NB4 (cell line): ENCODE results near the gene SFXN2.
"Not testable (repeated sequence)": the region's sequence is repeated elsewhere in the genome, so short reads cannot be mapped to it uniquely, and the experiment has no call there.

Source experiments
- DNase-seq: peaks from one replicate; pipeline ENCODE4 v3.0.0; 2010; ENCODE audit warnings: low read depth
- H3K4me3 ChIP-seq: one replicate; pipeline ENCODE4 v1.5.1; 2011; ENCODE audit warnings: mild to moderate bottlenecking, low read depth, low read length, moderate library complexity
- MAX ChIP-seq: IDR thresholded peaks from 2 replicates; pipeline ENCODE4 v1.6.1; 2011; ENCODE audit warnings: low read depth, low read length
- MYC ChIP-seq: IDR thresholded peaks from 2 replicates; pipeline ENCODE4 v1.6.1; 2011; ENCODE audit warnings: low read depth, low read length
- POLR2A ChIP-seq: IDR thresholded peaks from 2 replicates; pipeline ENCODE4 v1.6.1; 2011; ENCODE audit warnings: mild to moderate bottlenecking; ENCODE audit not compliant: insufficient read length; ENCODE audit errors: extremely low read depth
- TF ChIP-seq, protein P1 (sequence below): IDR thresholded peaks from one replicate; pipeline ENCODE4 v1.5.1; 2012; ENCODE audit warnings: low read depth, low read length

The SFXN2 gene

GRCh38 chr10:102753718-102754117 lies 39.3 kb downstream of the SFXN2 start:
- no peak overlapping the region for H3K4me3 ChIP-seq
- TF ChIP-seq POLR2A (no peak), MYC (no peak), MAX (no peak)
- TF ChIP-seq, protein P1, sequence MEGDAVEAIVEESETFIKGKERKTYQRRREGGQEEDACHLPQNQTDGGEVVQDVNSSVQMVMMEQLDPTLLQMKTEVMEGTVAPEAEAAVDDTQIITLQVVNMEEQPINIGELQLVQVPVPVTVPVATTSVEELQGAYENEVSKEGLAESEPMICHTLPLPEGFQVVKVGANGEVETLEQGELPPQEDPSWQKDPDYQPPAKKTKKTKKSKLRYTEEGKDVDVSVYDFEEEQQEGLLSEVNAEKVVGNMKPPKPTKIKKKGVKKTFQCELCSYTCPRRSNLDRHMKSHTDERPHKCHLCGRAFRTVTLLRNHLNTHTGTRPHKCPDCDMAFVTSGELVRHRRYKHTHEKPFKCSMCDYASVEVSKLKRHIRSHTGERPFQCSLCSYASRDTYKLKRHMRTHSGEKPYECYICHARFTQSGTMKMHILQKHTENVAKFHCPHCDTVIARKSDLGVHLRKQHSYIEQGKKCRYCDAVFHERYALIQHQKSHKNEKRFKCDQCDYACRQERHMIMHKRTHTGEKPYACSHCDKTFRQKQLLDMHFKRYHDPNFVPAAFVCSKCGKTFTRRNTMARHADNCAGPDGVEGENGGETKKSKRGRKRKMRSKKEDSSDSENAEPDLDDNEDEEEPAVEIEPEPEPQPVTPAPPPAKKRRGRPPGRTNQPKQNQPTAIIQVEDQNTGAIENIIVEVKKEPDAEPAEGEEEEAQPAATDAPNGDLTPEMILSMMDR: no peak
- no peak for DNase-seq

DNA sequence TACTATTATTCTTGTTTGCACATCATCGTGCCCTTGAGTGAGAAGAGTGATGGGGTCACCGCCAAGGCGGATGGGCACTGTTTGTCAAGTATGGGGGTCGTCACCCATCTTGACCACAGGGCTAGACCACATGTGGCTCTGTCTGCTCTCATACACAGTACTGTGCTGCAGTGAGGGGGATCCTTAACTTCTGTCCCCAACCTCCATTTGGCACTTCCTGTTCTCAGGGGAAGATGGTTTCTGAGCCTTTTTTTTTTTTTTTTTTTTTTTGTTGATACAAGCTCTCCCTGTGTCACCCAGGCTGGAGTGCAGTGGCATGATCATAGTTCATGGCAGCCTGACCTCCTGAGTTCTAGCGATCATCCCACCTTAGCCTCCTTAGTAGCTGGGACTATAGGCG lies 42.9 kb downstream of the SFXN2 start:
- no peak overlapping the region for H3K4me3 ChIP-seq
- DNase-seq: no peak
- TF ChIP-seq POLR2A (no peak), MAX (no peak), MYC (no peak)
- TF ChIP-seq, protein P1: no peak

GRCh38 chr10:102758240-102758932 lies 44.0 kb downstream of the SFXN2 start:
- no peak for DNase-seq
- no peak for TF ChIP-seq MYC
- TF ChIP-seq MAX: no peak
- TF ChIP-seq POLR2A: no peak
- TF ChIP-seq, protein P1: no peak
- H3K4me3 ChIP-seq: no peak overlapping the region

DNA sequence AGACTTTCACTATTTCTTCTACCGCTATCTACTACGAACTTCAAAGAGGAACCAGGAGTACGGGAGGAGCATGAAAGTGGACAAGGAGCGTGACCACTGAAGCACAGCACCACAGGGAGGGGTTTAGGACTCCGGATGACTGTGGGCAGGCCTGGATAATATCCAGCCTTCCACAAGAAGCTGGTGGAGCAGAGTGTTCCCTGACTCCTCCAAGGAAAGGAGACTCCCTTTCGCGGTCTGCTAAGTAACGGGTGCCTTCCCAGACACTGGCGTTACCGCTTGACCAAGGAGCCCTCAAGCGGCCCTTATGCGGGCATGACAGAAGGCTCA lies 44.5 kb downstream of the SFXN2 start:
- H3K4me3 ChIP-seq, DNase-seq: not testable (repeated sequence)

DNA sequence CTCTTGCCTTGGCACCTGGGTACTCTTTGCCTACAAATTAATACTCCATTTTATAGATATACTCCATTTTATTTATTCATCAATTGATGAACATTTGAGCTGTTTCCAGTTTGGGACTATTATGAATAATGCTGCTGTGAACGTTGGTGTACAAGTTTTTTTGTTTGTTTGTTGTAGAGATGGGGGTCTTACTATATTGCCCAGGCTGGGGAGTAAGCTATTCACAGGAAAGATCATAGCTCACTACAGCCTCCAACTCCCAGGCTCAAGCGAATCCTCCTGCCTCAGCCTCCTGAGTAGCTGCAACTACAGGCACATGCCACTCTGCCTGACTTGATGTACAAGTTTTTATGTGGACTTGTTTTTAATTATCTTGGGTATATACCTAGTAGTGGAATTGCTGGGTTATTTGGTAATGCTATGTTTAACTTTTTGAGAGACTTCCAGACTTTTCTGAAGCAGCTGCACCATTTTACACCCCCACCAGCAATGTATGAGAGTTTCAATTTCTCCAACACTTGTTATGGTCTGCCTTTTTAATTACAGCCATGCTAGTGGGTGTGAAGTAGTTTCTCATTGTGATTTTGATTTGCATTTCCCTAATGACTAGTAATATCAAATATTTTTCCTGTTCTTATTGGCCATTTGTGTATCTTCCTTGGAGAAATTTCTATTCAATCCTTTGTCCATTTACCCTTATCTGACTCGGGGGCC lies 45.2 kb downstream of the SFXN2 start:
- no peak for DNase-seq
- TF ChIP-seq POLR2A (no peak), MYC (no peak), MAX (no peak)
- no peak overlapping the region for H3K4me3 ChIP-seq

GRCh38 chr10:102761981-102762380 lies 47.5 kb downstream of the SFXN2 start:
- TF ChIP-seq, protein P1: no peak
- TF ChIP-seq POLR2A (no peak), MYC (no peak), MAX (no peak)
- no peak for DNase-seq
- H3K4me3 ChIP-seq: no peak overlapping the region

- TF ChIP-seq MAX: no peak
- no peak for TF ChIP-seq POLR2A
- no peak for TF ChIP-seq MYC
- DNase-seq: no peak
- no peak overlapping the region for H3K4me3 ChIP-seq
These were observed 48.1 kb downstream of the SFXN2 start for GRCh38 chr10:102762401-102763015.
